WTC11 (cell line): Measurements from ENCODE around the gene CHAT. TPM values are rescaled to one million over a fixed set of nuclear protein-coding genes. Genes with fewer than 3 reads are reported as not detected.

Experiments
- ATAC-seq: fragments of 200-7000 bp; cut with Tn5 transposase; 2 replicates; pipeline ENCODE4 v1.10.0; 2021; ENCODE audit warnings: mild to moderate bottlenecking, moderate library complexity
- CTCF ChIA-PET: fragments of 300-600 bp; sonication (Branson Sonifier 250); formaldehyde crosslinking; loops from one replicate; lab custom pipeline; 2021; ENCODE audit warnings: antibody characterized with exemption; lab: Charles Lee
- POLR2A ChIA-PET: fragments of 350-600 bp; sonication (Branson Sonifier 250); formaldehyde crosslinking; loops from one replicate; lab custom pipeline; 2021; ENCODE audit warnings: antibody characterized with exemption; lab: Charles Lee
- DNase-seq: peaks from one replicate; pipeline ENCODE4 v3.0.0; 2021; ENCODE audit warnings: low spot score
- H3K27ac Mint-ChIP-seq: 2 replicates; pipeline ENCODE4 v1.8.0; 2021; ENCODE audit warnings: mixed read lengths
- H3K27me3 Mint-ChIP-seq: 2 replicates; pipeline ENCODE4 v1.8.0; 2021; ENCODE audit warnings: low read depth, mild to moderate bottlenecking, moderate library complexity, mixed read lengths
- H3K36me3 Mint-ChIP-seq: 2 replicates; pipeline ENCODE4 v1.8.0; 2021; ENCODE audit warnings: mixed read lengths
- H3K4me1 Mint-ChIP-seq: 2 replicates; pipeline ENCODE4 v1.8.0; 2022; ENCODE audit warnings: mixed read lengths
- H3K4me3 Mint-ChIP-seq: 2 replicates; pipeline ENCODE4 v1.8.0; 2021; ENCODE audit warnings: mild to moderate bottlenecking, moderate library complexity, mixed read lengths
- H3K9me3 Mint-ChIP-seq: 2 replicates; pipeline ENCODE4 v1.8.0; 2021; ENCODE audit warnings: mixed read lengths
- AFF4 ChIP-seq: sonication (generic); formaldehyde crosslinking; IDR thresholded peaks from 2 replicates; pipeline ENCODE4 v1.8.1; 2023; ENCODE audit warnings: mild to moderate bottlenecking, missing genetic modification reagents, borderline replicate concordance
- ATF1 ChIP-seq: sonication (generic); formaldehyde crosslinking; IDR thresholded peaks from 2 replicates; pipeline ENCODE4 v1.8.1; 2023; ENCODE audit warnings: mild to moderate bottlenecking, moderate library complexity, missing genetic modification reagents
- E2F5 ChIP-seq: sonication (generic); formaldehyde crosslinking; IDR thresholded peaks from 2 replicates; pipeline ENCODE4 v1.8.1; 2022; ENCODE audit warnings: mild to moderate bottlenecking, moderate library complexity, missing genetic modification reagents
- FOXJ3 ChIP-seq: sonication (generic); formaldehyde crosslinking; IDR thresholded peaks from 2 replicates; pipeline ENCODE4 v1.9.0; 2021; ENCODE audit warnings: missing genetic modification reagents, mild to moderate bottlenecking, borderline replicate concordance
- FOXK1 ChIP-seq: sonication (generic); formaldehyde crosslinking; IDR thresholded peaks from 2 replicates; pipeline ENCODE4 v1.8.0; 2022; ENCODE audit warnings: mild to moderate bottlenecking, moderate library complexity, missing genetic modification reagents
- HMGA2 ChIP-seq: fragments of 250-450 bp; sonication (Bioruptor Pico); IDR thresholded peaks from 2 replicates; pipeline ENCODE4 v1.4.0; 2021; ENCODE audit warnings: mild to moderate bottlenecking, moderate library complexity
- JAZF1 ChIP-seq: fragments of 250-450 bp; sonication (Bioruptor Pico); IDR thresholded peaks from 2 replicates; pipeline ENCODE4 v1.9.0; 2021; ENCODE audit warnings: moderate library complexity, mild to moderate bottlenecking, inconsistent platforms
- MAX ChIP-seq: sonication (generic); formaldehyde crosslinking; IDR thresholded peaks from 2 replicates; pipeline ENCODE4 v1.8.0; 2022; ENCODE audit warnings: mild to moderate bottlenecking, missing genetic modification reagents
- MLX ChIP-seq: sonication (generic); formaldehyde crosslinking; IDR thresholded peaks from 2 replicates; pipeline ENCODE4 v1.8.1; 2023; ENCODE audit warnings: mild to moderate bottlenecking, missing genetic modification reagents, moderate library complexity
- NFATC4 ChIP-seq: fragments of 250-450 bp; sonication (Bioruptor Pico); IDR thresholded peaks from 2 replicates; pipeline ENCODE4 v1.9.0; 2021; ENCODE audit warnings: mild to moderate bottlenecking
- NFE2L1 ChIP-seq: sonication (generic); formaldehyde crosslinking; IDR thresholded peaks from 2 replicates; pipeline ENCODE4 v1.8.1; 2023; ENCODE audit warnings: missing genetic modification reagents
- PRDM15 ChIP-seq: sonication (generic); formaldehyde crosslinking; IDR thresholded peaks from 2 replicates; pipeline ENCODE4 v1.8.0; 2022; ENCODE audit warnings: missing genetic modification reagents
- TCF7 ChIP-seq: sonication (generic); formaldehyde crosslinking; IDR thresholded peaks from 2 replicates; pipeline ENCODE4 v1.8.0; 2022; ENCODE audit warnings: mild to moderate bottlenecking, low read depth, missing genetic modification reagents, moderate library complexity
- TP53 ChIP-seq: sonication (generic); formaldehyde crosslinking; IDR thresholded peaks from 2 replicates; pipeline ENCODE4 v1.8.1; 2023; ENCODE audit warnings: mild to moderate bottlenecking, missing genetic modification reagents
- ZBTB43 ChIP-seq: sonication (generic); formaldehyde crosslinking; IDR thresholded peaks from 2 replicates; pipeline ENCODE4 v1.8.1; 2023; ENCODE audit warnings: mild to moderate bottlenecking, missing genetic modification reagents
- ZNF121 ChIP-seq: sonication (generic); formaldehyde crosslinking; IDR thresholded peaks from 2 replicates; pipeline ENCODE4 v1.8.0; 2023; ENCODE audit warnings: missing genetic modification reagents
- ZNF232 ChIP-seq: sonication (generic); formaldehyde crosslinking; IDR thresholded peaks from 2 replicates; pipeline ENCODE4 v1.8.0; 2022; ENCODE audit warnings: mild to moderate bottlenecking, missing genetic modification reagents
- ZNF317 ChIP-seq: sonication (generic); formaldehyde crosslinking; IDR thresholded peaks from 2 replicates; pipeline ENCODE4 v1.8.1; 2023; ENCODE audit warnings: low read depth, mild to moderate bottlenecking, moderate library complexity, missing genetic modification reagents, borderline replicate concordance
- ZNF396 ChIP-seq: fragments of 250-450 bp; sonication (Bioruptor Pico); IDR thresholded peaks from 2 replicates; pipeline ENCODE4 v1.8.0; 2021; ENCODE audit warnings: mild to moderate bottlenecking, moderate library complexity, borderline replicate concordance
- ZNF512 ChIP-seq: sonication (generic); formaldehyde crosslinking; IDR thresholded peaks from 2 replicates; pipeline ENCODE4 v1.8.1; 2022; ENCODE audit warnings: missing genetic modification reagents, borderline replicate concordance
- ZSCAN18 ChIP-seq: fragments of 250-450 bp; sonication (Bioruptor Pico); IDR thresholded peaks from 2 replicates; pipeline ENCODE4 v2.1.2; 2022; ENCODE audit warnings: mild to moderate bottlenecking, moderate library complexity
- total RNA-seq: library from RNA; stranded (reverse); gene quantifications from 3 replicates; pipeline ENCODE4 v1.2.3, GENCODE V29; 2021

CHAT gene
- total RNA-seq, 1 experiment from 2014 or later = not detected

- no peak for TF ChIP-seq E2F5 (CRISPR knock-in tag)
These were observed 45.6 kb upstream of the CHAT start (continued) for GRCh38 chr10:49568235-49568634.

GRCh38 chr10:49569031-49569631, 44.7 kb upstream of the CHAT start:
- H3K27ac Mint-ChIP-seq = no peak overlapping the region
- peaks cover 30% of the 10 kb centered on the region for H3K9me3 Mint-ChIP-seq
- no peaks in the 10 kb centered on the region for H3K4me1 Mint-ChIP-seq
- ATAC-seq (no peak), DNase-seq (no peak)
- no peak overlapping the region for H3K4me3 Mint-ChIP-seq
- 0 out of 2 replicates have a peak, but pooled peaks cover 6% of the 10 kb centered on the region for H3K36me3 Mint-ChIP-seq
- H3K27me3 Mint-ChIP-seq = peaks cover 11% of the 10 kb centered on the region
- CTCF ChIA-PET = no interaction called here
- POLR2A ChIA-PET = no interaction called here
- TF ChIP-seq NFE2L1 (CRISPR knock-in tag) = no peak
- TF ChIP-seq ATF1 (CRISPR knock-in tag) = no peak
- no peak for TF ChIP-seq TP53 (CRISPR knock-in tag)
- no peak for TF ChIP-seq ZNF396 (CRISPR knock-in tag)
- TF ChIP-seq AFF4 (CRISPR knock-in tag) = no peak
- no peak for TF ChIP-seq PRDM15
- no peak for TF ChIP-seq FOXJ3 (CRISPR knock-in tag)
- no peak for TF ChIP-seq ZNF317 (CRISPR knock-in tag)
- no peak for TF ChIP-seq ZNF121 (CRISPR knock-in tag)
- TF ChIP-seq MLX = no peak
- no peak for TF ChIP-seq NFATC4 (CRISPR knock-in tag)
- TF ChIP-seq FOXK1 (CRISPR knock-in tag) = no peak
- no peak for TF ChIP-seq ZNF512
- TF ChIP-seq ZBTB43 = no peak
- TF ChIP-seq HMGA2 (CRISPR knock-in tag) = no peak
- TF ChIP-seq JAZF1 (CRISPR knock-in tag) = no peak
- no peak for TF ChIP-seq ZNF232 (CRISPR knock-in tag)
- TF ChIP-seq TCF7 (CRISPR knock-in tag) = no peak
- TF ChIP-seq MAX = no peak
- no peak for TF ChIP-seq ZSCAN18 (CRISPR knock-in tag)
